GM23338 (cell line): ENCODE results near the gene RAVER1. TPM values are rescaled to one million over a fixed set of nuclear protein-coding genes. Genes with fewer than 3 reads are reported as not detected.

Source experiments
- ATAC-seq: fragments of 200-7000 bp; cut with Tn5 transposase; 3 replicates; pipeline ENCODE4 v1.9.1; 2020
- DNase-seq: peaks from one replicate; pipeline ENCODE4 v3.0.0-alpha.2; 2015; ENCODE audit warnings: low spot score
- H2AFZ ChIP-seq: fragments of 200-600 bp; sonication (generic); 2 replicates; pipeline ENCODE4 v1.8.0; 2016; ENCODE audit warnings: antibody characterized with exemption, mild to moderate bottlenecking, moderate library complexity
- H3F3A ChIP-seq: fragments of 200-600 bp; sonication (generic); replicated peaks from 2 replicates; pipeline ENCODE4 v1.8.0; 2017; ENCODE audit warnings: antibody characterized with exemption, mixed run types, low read depth
- H3K27ac ChIP-seq: fragments of 200-600 bp; sonication (generic); 2 replicates; pipeline ENCODE4 v1.6.1; 2016; ENCODE audit warnings: low read depth
- H3K27me3 ChIP-seq: fragments of 200-600 bp; sonication (generic); 2 replicates; pipeline ENCODE4 v1.8.0; 2016; ENCODE audit warnings: mild to moderate bottlenecking, mixed run types, moderate library complexity; ENCODE audit not compliant: insufficient read depth
- H3K36me3 ChIP-seq: fragments of 200-600 bp; sonication (generic); 2 replicates; pipeline ENCODE4 v1.8.0; 2016; ENCODE audit warnings: mild to moderate bottlenecking; ENCODE audit not compliant: insufficient read depth
- H3K4me1 ChIP-seq: fragments of 200-600 bp; sonication (generic); 2 replicates; pipeline ENCODE4 v1.8.0; 2016; ENCODE audit warnings: mild to moderate bottlenecking, moderate library complexity; ENCODE audit not compliant: insufficient read depth
- H3K4me2 ChIP-seq: fragments of 200-600 bp; sonication (generic); 2 replicates; pipeline ENCODE4 v1.7.1; 2017; ENCODE audit warnings: mixed run types
- H3K4me3 ChIP-seq: fragments of 200-600 bp; sonication (generic); 2 replicates; pipeline ENCODE4 v1.6.1; 2016; ENCODE audit warnings: mixed run types
- H3K79me2 ChIP-seq: fragments of 200-600 bp; sonication (generic); replicated peaks from 2 replicates; pipeline ENCODE4 v1.8.0; 2017; ENCODE audit warnings: mild to moderate bottlenecking; ENCODE audit not compliant: insufficient read depth
- H3K9me2 ChIP-seq: fragments of 200-600 bp; sonication (generic); 2 replicates; pipeline ENCODE4 v1.8.0; 2017; ENCODE audit not compliant: insufficient read depth
- H4K20me1 ChIP-seq: fragments of 200-600 bp; sonication (generic); replicated peaks from 2 replicates; pipeline ENCODE4 v1.8.0; 2017; ENCODE audit warnings: mild to moderate bottlenecking; ENCODE audit not compliant: insufficient read depth
- H3K27ac Mint-ChIP-seq: 2 replicates; pipeline ENCODE4 v1.8.0; 2020; ENCODE audit warnings: inconsistent platforms, mild to moderate bottlenecking, moderate library complexity, mixed read lengths
- H3K27me3 Mint-ChIP-seq: 3 replicates; pipeline ENCODE4 v1.8.0; 2022; ENCODE audit warnings: low read depth, mild to moderate bottlenecking, moderate library complexity, mixed read lengths, inconsistent platforms; ENCODE audit not compliant: insufficient read depth, poor library complexity
- H3K36me3 Mint-ChIP-seq: 3 replicates; pipeline ENCODE4 v1.8.0; 2021; ENCODE audit warnings: low read depth, mild to moderate bottlenecking, inconsistent platforms, moderate library complexity, mixed read lengths
- H3K4me1 Mint-ChIP-seq: 3 replicates; pipeline ENCODE4 v1.8.0; 2020; ENCODE audit warnings: mild to moderate bottlenecking, inconsistent platforms, mixed read lengths
- H3K4me3 Mint-ChIP-seq: 3 replicates; pipeline ENCODE4 v1.8.0; 2021; ENCODE audit warnings: moderate library complexity, mild to moderate bottlenecking, inconsistent platforms, mixed read lengths
- H3K9me3 Mint-ChIP-seq: 3 replicates; pipeline ENCODE4 v1.8.0; 2020; ENCODE audit warnings: moderate library complexity, mild to moderate bottlenecking, inconsistent platforms, mixed read lengths
- CREB1 ChIP-seq: fragments of 250-450 bp; sonication (Bioruptor Pico); IDR thresholded peaks from 2 replicates; pipeline ENCODE4 v1.5.0; 2020; ENCODE audit warnings: low read depth, mild to moderate bottlenecking, moderate library complexity
- ETS1 ChIP-seq: IDR thresholded peaks from 2 replicates; pipeline ENCODE4 v1.6.1; 2016; ENCODE audit warnings: antibody characterized with exemption
- EZH2phosphoT487 ChIP-seq: fragments of 200-600 bp; sonication (generic); IDR thresholded peaks from one replicate; pipeline ENCODE4 v1.8.1; 2018; ENCODE audit warnings: antibody characterized with exemption; ENCODE audit not compliant: unreplicated experiment
- JUNB ChIP-seq: IDR thresholded peaks from one replicate; pipeline ENCODE4 v1.6.1; 2016; ENCODE audit warnings: antibody characterized with exemption; ENCODE audit not compliant: unreplicated experiment
- NANOG ChIP-seq: IDR thresholded peaks from 2 replicates; pipeline ENCODE4 v1.6.1; 2016; ENCODE audit warnings: antibody characterized with exemption, borderline replicate concordance
- POLR2AphosphoS5 ChIP-seq: IDR thresholded peaks from 2 replicates; pipeline ENCODE4 v1.6.1; 2016; ENCODE audit warnings: antibody characterized with exemption, low read depth
- REST ChIP-seq: IDR thresholded peaks from one replicate; pipeline ENCODE4 v1.6.1; 2018; ENCODE audit warnings: antibody characterized with exemption; ENCODE audit not compliant: unreplicated experiment
- STAT1 ChIP-seq: IDR thresholded peaks from one replicate; pipeline ENCODE4 v1.6.1; 2016; ENCODE audit warnings: antibody characterized with exemption; ENCODE audit not compliant: unreplicated experiment
- ZNF114 ChIP-seq: fragments of 250-450 bp; sonication (Bioruptor Pico); IDR thresholded peaks from 2 replicates; pipeline ENCODE4 v1.5.0; 2020; ENCODE audit warnings: mild to moderate bottlenecking, moderate library complexity
- ZNF331 ChIP-seq: fragments of 250-450 bp; sonication (Bioruptor Pico); IDR thresholded peaks from 2 replicates; pipeline ENCODE4 v1.5.0; 2020; ENCODE audit warnings: low read depth, mild to moderate bottlenecking, moderate library complexity
- polyA plus RNA-seq: library from polyadenylated mRNA; unstranded; fragments of >200 nt; fragmentation: Nextera tagmentation; extraction: Ambion mirVana; gene quantifications from 2 replicates; pipeline ENCODE4 v1.2.1, GENCODE V29; 2016
- total RNA-seq: library from RNA; depleted of rRNA; stranded (reverse); fragments of >200 nt; shearing (Covaris generic); gene quantifications from 2 replicates; pipeline ENCODE4 v1.2.3, GENCODE V29; 2014

RAVER1 gene
- total and polyA plus RNA-seq, 2 experiments from 2014 or later = 25.5 to 88.3 TPM

GRCh38 chr19:10321874-10322835 is 11.2 kb downstream of the RAVER1 start (continued):
- no peak for TF ChIP-seq REST
- no peak for TF ChIP-seq ZNF114 (CRISPR knock-in tag)
- no peak for TF ChIP-seq NANOG
- TF ChIP-seq ETS1 = no peak
- TF ChIP-seq EZH2phosphoT487 = no peak

GRCh38 chr19:10321417-10321797 is 11.9 kb downstream of the RAVER1 start:
- Mint-ChIP-seq H3K27me3 (peaks cover 2% of the 10 kb centered on the region), H3K4me1 (peaks cover under 1% of the 10 kb centered on the region; the same call in 2 of the 3 replicates)
- peaks cover 19% of the 10 kb centered on the region; the same call in 1 of the 2 replicates for H3K36me3 ChIP-seq
- TF ChIP-seq ZNF331 (CRISPR knock-in tag) = no peak
- no peak for TF ChIP-seq JUNB
- TF ChIP-seq STAT1 = no peak
- TF ChIP-seq NANOG = no peak
- TF ChIP-seq CREB1 (CRISPR knock-in tag) = no peak
- no peak for TF ChIP-seq POLR2AphosphoS5
- no peak for TF ChIP-seq REST
- TF ChIP-seq ETS1 = no peak

More at GRCh38 chr19:10321417-10321797, 11.9 kb downstream of the RAVER1 start:
- H3K36me3 Mint-ChIP-seq = peaks cover 60% of the 10 kb centered on the region
- no peak overlapping the region for H3K4me2 ChIP-seq
- no peaks in the 10 kb centered on the region for H3K79me2 ChIP-seq
- H3F3A ChIP-seq = peaks cover 8% of the 10 kb centered on the region
- DNase-seq (no peak), ATAC-seq (no peak)
- H2AFZ ChIP-seq = no peak overlapping the region
- H4K20me1 ChIP-seq = peaks cover 11% of the 10 kb centered on the region
- H3K9me3 Mint-ChIP-seq = no peaks in the 10 kb centered on the region
- no peak overlapping the region for H3K4me3 ChIP-seq
- peaks cover under 1% of the 10 kb centered on the region; the same call in 1 of the 2 replicates for H3K4me1 ChIP-seq
- H3K27ac Mint-ChIP-seq = no peak overlapping the region
- H3K9me2 ChIP-seq = no peaks in the 10 kb centered on the region
- no peak overlapping the region for H3K4me3 Mint-ChIP-seq
- H3K27me3 ChIP-seq = no peaks in the 10 kb centered on the region
- no peak overlapping the region for H3K27ac ChIP-seq
